Fibroblast of skin of scalp (primary cell): ENCODE results near the gene ADGRB2.

Source experiments
- DNase-seq: peaks from one replicate; pipeline ENCODE4 v3.0.0-alpha.2; 2013

The ADGRB2 gene

DNA sequence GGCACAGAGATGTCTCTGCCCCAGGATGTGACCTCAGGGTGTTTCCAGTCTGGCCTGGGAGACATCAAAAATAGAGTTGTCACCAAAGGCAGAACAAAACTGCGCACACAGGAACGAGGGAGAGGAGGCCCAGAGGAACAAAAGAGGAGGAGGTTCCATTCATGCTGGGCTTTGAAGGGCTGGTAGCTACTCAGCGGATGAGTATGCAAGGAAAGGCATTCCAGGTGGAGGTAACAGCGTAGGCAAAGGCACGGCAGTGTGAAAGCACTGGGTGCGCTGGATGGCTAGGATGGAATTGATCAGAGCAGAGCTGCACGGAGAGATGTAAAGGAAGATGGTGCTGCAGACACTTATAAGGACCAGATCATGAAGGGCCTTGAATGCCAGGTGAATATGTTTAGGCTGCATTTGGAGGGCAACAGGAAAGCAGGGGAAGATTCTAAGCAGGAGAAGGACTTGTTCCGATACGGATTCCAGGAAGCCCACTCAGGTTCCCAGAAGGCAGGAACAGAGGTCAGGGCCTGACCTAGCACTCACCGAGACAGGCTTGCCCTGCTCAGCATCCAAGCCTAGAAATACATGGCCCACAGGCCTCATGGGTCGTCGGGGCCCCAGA lies 66.7 kb downstream of the ADGRB2 start:
- no peak for DNase-seq

DNA sequence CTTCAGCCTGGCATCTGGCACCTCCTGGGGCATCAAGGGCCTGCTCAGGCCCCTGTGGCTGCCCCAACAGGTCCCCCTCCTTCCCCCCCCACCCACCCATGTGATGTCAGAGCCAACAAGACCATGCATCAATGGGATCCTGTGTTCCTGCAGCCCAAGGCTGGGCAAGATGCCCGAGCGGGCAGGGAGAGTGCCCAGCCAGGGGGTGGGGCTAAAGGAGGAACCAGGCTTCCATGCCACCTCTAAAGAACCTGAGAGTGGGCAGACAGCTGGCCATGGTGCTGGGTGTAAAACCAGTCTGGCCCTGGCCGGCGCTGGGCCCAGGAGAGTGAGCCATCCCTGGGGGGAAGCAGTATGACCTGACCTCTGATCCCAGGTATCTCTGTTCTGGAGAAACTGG lies 67.9 kb downstream of the ADGRB2 start:
- DNase-seq = no peak

DNA sequence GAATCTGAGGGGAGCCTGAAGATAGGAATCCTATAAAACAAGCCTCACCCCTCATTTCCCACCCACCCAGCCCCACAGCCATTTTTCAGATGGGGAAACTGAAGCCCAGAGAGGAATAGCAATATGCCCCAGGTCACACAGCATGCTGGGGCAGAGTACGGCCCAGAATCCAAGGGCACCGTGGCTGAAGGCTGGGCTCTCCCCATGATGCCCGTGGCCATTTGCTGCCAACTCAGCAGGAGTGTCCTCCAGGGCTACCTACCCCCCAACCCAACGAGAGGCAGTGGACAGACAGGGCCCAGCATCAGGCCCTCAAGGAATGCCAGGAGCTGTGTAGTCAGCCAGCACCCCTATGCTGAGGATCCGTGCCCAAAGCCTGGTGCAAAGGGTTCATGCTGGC lies 68.8 kb downstream of the ADGRB2 start:
- DNase-seq = no peak

DNA sequence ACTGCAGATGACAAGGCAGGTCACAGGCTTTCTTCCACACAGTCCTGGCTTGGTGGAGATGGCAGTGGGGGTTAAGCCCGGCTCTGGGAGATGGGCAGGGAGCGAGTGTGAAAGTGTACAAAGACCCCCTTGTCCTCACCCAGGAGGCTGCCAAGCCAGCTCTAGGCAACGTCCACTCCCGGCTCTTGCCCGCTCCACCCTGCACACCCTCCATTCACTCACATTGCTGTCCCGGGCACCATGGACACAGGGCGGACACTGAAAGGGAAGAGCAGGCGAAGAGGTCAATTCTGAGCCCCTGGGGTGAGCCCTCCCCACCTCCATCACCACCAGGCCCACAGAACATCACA lies 69.2 kb downstream of the ADGRB2 start:
- no peak for DNase-seq

DNA sequence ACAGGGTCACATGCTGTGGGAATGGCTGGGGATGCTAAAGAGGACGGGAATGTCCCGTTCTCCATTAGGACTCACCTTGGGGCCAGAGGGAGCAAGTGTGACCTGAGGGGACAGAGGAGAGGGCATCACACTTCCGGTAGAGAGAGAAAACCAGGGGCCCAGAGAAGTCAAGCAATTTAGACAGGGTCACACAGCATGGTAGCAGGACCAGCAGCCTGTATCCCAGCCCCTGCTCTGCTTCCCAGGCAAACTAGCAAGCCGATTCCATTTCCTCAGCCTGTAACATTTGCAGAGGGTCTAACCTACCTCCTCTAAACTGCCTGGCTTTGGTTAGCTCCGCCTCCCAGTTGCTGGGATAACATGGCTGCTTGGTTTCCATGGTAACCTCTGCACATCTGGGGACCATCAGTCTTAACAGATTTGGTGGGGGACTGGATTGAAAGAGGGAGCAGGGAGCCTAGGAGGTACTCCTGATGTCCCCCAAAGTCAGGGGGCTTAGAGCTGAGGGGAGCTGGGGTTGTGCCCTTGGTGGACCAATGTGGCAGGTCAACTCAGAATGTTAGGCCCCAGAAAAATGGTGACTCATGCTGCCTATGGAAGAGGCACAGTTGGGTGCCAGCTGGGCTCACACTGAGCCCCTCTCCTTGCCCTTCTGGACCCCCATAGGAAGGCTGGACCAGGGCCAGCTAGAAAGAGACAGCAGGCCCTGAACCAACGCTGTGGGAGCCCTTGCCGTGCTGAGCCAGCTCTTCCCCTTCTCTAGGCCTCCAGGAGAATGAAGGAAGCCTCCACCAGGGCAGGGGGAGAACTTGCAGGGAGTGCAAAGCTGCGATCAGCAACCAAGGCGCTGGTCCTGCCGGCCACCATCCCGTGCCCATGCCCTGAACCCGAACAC lies 69.8 kb downstream of the ADGRB2 start:
- DNase-seq = peak; percentile 56

DNA sequence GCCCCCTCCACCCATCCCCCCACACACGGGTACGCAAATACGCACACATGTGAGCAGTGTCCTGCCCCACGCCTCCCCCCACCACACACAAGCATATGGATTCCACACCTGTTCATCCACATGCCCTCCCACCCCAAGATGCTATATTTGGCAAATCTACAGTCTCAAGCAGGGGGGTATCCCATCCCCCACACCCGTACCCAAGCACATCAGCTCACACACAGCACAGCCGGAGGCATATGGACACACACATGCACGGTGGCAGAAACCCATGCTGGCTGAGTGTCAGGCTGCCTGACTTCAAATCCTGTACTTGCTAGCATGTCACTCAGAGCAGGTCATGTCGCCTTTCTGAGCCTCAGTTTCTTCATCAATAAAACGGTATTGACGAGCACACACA lies 70.9 kb downstream of the ADGRB2 start:
- DNase-seq = no peak

DNA sequence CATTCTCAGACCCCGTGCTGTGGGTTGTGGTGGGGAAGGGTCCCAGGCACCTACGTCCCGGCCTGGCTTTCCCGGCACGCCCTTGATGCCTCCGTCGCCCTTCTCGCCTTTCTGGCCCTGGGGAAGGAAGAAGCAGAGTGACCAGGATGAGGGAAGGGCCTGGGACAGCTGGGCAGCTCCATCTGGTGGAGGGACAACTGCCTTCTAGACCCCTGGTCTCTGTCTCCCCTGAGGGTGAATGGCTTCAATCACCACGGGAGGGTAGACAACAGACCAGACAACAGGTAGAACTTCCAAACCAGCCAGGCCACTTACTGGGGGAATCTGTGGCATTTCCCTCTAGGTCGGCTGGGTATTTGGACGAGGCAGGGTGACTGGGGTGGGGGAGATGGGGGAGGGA lies 72.2 kb downstream of the ADGRB2 start:
- DNase-seq = no peak

DNA sequence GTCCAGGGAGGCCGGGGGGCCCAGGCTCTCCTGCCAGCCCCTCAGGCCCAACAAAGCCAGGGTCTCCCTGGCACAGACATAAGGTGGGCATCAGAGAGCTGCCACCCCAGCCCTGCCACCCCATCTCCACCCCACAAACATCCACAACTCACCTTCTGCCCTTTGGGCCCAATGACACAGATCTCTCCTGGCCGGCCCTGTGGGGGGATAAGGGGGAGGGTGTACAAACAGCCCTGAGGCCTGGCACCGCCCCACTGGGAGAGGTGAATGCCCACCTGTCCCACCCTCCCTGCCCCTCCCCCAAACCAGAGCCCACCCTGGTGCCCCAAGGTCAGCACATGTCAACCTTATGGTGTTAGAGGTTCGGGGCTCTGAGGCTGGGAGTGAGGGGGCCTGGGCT lies 72.7 kb downstream of the ADGRB2 start:
- DNase-seq = no peak

DNA sequence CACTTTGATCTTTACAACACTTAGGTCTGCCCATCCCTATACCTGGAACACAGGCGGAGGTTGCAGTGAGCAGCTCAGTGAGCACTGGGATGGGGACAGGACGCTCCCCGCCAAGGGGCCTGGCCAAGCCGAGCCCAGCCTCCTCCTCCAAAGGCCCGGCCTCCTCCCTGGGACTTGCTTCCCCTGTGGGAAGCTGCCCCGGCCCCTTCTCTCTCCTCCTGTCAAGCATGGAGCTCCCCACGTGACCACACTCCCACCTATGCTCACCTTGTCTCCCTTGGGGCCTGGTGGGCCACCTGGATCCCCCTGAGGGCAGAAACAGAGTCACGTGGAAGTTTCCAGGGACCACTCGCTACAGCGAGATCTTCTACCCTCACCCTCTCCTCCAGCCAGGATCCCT lies 73.2 kb downstream of the ADGRB2 start:
- no peak for DNase-seq

DNA sequence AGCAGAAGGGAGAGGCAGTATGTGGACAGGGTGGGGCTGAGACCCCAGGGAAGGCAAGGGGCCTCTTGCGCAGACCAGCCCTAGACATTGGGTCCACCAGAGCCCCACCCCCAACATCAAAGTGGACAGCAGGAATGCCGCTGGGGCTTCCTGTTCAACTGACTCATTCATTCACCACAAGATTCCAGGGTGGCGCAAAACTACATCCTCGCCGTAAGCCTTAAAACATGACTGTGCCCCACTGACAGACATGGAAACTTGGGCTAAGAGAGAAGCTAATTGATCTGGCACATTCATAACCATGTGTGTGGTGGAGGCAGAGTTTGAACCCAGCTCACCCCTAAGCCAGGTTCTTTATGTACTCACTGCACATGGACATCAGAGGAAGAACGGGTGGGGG lies 74.3 kb downstream of the ADGRB2 start:
- peak; percentile 97 for DNase-seq

DNA sequence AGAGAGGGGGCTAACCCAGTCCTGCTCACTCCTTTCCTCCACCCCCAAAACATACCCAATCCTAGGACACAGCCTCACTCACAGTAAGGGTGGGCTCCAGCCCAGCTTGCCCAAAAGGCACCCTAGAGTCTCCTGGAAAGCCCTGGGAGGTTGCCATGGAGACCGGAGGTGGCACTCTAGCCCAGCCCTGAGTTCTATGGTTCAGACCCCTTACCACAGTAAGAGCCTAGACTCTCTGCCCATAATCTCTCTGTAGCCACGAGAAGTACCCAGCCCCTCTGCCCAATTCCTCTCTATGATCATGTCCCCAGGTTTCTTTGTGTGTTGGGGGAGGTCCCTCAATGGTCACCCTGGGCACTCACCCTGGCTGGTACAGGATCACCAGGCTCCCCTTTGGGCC lies 74.8 kb downstream of the ADGRB2 start:
- DNase-seq = no peak

DNA sequence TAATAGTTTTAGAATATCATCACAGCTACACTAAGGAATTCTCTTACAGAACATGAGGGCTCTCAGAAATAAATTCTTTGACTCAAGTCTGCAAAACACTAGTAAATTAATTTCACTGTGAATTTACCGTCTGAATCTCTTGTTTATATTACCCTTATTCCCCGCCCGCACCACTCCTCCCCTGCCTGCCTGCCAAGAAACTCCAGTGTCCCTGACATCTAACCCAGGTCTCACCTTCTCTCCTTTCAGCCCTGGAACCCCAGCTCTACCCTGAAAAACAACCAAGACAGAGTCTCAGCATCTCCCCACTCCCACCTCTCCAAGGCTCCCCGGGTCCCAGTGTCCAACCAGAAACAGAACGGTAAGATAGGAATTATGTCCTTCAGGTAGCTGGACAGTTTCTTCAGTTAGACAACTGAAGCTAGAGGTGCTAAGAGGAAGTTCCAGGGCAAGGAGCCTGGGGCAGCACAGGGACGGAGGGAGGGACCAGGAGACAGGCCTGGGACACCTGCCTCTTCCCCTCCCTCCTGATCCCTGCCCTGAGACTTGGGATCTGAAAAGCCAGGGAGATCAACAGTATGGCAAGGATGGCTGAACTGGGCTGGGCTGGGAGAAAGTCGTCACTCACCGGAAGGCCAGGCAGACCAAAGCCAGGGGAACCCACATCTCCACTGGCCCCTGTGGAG lies 75.8 kb downstream of the ADGRB2 start:
- DNase-seq = no peak

DNA sequence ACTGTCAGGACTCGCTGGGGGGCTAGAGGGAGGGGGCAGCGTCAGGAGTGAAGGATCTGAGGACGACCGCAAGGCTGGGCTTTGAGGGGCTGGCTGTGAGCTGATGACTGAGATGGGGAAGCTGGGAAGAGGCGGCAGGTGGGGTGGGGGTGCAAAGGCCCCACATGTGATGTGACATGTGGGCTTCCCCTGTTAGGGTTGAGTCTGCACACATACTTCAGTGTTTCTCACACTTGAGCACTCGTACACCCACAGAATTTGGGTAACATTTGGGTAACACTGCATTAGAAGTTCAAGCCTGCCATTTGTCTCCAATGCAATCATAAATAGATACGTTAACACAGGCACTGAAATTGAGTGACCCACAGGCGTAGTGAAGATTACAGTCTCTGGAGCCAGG lies 76.5 kb downstream of the ADGRB2 start:
- no peak for DNase-seq

DNA sequence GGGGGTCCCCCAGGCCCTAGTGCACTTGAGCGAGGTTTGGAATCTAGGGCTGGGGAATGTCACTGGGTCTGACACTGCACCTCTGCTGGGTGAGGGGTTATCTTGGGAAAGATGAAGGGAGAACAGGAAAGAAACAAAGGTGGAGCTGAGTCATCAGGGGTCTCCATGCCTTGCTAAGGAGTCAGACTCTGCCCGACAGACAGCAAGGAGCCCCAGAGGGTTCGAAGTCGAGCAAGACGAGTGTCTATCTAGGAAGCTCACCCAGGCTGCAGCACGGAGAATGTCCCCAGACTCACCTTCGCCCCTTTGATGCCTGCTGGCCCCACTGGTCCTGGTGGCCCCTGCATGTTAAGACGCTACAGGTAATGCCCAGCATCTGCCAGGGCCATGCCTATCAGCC lies 78.3 kb downstream of the ADGRB2 start:
- DNase-seq = no peak

DNA sequence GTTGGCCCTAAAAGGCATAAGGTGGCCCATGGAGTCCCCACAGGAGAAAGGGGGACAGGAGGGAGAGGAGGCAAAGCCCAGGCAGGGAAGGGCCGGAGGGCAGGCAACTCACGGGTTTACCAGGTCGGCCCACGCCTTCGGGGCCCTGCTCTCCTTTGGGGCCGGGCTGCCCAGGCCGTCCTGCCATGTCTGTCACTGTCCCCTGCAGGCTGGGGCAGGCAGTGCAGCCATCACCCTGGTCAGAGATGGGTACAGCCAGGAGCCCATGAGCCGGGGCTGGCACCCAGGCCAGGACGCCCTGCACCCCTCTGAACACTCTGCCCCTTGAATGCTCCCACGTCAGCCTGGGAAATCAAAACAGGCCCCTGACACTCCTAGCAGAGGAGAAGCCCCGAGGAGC lies 80.1 kb downstream of the ADGRB2 start:
- no peak for DNase-seq

DNA sequence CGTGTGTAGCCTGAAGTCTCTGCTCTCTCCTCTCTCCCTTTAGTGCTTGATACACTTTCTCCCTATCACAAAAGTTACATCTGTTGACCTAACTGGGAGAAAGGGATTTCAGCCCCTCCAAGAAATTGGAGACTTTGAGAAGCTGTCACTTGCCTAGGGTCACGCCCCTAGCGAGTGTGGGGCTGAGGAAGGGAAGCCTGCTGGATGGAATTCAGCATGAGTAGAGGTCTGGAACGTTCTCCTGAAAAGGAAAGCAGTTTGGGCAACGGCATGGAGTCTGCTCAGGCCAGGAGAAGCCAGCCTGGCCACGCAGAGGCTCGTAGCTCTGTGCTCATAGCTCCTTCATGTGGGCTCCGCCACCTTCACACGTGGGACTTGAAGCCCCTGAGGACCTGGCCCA lies 82.7 kb downstream of the ADGRB2 start:
- no peak for DNase-seq

DNA sequence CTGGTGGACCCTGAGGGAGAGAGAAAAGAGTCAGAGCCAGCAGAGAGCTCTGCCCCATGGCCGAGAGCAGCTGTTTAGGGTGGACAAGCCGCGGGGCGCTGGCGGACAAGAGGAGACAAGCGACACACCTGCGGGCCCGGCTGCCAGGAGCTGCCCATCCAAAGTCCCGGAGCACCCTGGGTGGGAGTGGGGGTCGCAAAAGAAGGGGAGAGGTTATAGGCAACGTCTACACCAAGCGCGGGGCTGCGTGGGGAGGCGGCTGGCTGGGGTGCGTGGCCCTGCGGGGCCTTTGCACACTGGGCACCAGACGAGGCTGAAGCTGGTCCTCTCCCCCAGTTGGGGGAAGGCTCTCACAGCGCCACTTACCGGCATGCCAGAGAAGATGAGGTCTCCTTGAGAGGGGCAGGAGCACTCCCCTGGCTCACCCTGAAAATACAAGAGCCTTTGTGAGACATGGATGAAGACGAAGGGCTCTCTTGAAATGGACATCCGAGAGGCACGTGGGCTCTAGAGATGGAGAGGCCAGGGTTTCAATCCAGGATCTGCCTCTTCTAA lies 84.4 kb downstream of the ADGRB2 start:
- no peak for DNase-seq

DNA sequence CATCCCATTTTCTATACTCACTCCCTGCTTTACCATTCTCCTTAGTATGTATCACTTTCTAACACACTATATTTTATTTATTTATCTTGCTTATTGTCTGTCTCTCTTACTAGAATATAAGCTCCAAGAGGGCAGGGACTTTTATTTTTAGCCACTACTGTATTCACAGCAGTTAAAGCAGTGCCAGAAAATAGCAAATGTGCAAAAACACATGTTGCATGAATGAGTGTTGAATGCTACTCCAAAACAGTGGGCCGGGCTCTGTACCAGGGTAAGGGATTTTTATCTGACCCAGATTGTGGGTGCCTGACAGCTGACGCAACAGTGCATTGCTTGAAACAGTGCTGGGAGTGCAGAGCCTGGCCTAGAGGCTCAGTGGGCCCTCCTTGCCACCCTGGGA lies 85.0 kb downstream of the ADGRB2 start:
- DNase-seq = no peak

DNA sequence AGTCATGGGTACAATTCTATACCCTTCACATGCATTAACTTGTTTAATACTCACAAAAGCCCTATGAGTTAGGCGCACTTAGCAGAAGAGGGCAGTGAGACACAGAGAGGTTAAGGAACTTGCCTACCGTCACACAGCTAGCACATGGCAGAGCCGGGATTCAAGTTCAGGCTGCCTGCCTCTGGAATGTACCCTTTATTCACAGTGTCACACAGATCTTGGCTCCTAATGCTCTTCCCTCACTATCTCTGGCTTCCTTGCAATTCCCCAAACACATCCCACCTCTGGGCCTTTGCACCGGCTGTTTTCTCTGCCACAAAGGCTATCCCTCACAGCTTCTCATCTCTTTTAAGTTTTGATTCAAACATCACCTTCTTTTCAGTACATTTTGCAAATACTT lies 85.5 kb downstream of the ADGRB2 start:
- no peak for DNase-seq

DNA sequence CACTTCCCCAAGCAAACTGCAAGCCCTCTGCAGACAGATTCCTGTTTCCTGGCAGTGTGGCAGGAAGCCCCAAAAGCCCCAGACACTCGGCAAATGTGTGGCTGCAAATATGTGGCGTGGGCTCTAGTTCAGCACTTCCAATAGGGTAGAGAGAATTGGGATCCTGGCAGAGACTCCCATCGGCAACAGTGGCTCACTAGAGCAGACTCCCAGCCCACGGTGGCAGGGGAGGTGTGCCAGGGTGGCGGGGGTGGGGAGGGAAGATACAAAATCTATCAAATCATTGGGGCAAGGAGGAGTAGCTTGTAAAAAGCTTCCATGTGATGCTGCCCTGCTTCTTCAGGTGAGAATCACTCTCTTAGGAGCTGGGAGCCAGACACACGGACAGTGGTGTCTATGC lies 86.2 kb downstream of the ADGRB2 start:
- DNase-seq = no peak

DNA sequence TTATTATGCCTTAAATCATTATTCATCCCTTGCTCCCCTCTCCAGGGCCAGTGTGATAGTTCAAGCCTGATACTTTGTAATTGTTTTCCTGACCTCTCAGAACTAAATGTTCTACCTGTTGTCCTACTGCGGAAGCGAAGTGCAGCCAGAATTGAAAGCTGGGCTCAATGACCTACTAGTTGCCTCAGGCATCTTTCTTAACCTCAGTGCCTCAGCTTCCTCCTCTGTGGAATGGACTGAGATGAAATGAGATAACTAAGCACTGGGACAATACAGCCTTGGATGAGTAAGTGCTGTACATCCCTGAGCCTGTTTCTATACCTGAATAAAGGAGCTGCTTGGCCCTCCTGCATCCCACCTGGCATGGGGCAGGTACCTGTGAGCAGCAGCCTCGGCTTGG lies 86.7 kb downstream of the ADGRB2 start:
- DNase-seq = no peak
